ENCODE data around the gene SERPINB13. TPM values are rescaled to one million over a fixed set of nuclear protein-coding genes. Genes with fewer than 3 reads are reported as not detected.

SERPINB13 gene
- total and polyA plus RNA-seq, 9 of the 15 experiments (the other 6 are each of a cell fraction or from before 2014, with no cell fraction given): not detected

DNA sequence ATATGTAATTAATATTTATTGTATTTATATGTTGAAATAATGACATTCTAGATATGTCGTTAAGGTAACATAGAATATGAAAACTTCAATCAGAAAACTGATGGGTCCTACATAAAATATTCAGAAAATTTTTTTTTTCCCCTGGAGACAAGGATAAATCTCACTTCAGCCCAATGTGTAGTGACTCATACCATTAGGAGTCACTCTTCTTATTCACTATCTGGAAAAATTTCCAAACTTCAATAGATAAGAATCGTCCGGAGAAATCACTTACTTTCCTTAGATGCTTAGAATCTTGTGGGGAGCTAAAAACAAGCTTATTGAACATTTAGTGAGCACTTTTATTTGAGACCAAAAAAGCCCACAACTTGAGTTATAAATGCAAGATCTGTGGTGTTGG lies 4.6 kb downstream of the SERPINB13 start:
- FAIRE-seq: no peak
- intact Hi-C loops (cut with micrococcal nuclease): no loop called here
- DNase-seq (ENCODE audit: extremely low read depth in 1 of 4, low spot score in 3 of 4): no peak
- no peaks in the 10 kb centered on the region for H3K27me3 ChIP-seq (ENCODE audit: control insufficient read depth in 2 of 2, insufficient read depth in 2 of 2, low read length in 2 of 2)
- ChIA-PET CTCF (ENCODE audit: low intra/inter-chr PET ratio) (no interaction called here), POLR2A (interaction anchor here (1.1 kb wide), 1 partner anchor 12 kb away, joined by 3 read pairs; no protein-coding TSS in a partner anchor)
- no peak overlapping the region for H2AFZ ChIP-seq (ENCODE audit: low read depth, low read length)
- no peaks in the 10 kb centered on the region for H3K4me1 ChIP-seq (replicated peaks in 1 of 2; ENCODE audit: control insufficient read depth in 2 of 2, insufficient read depth in 2 of 2, low read length in 2 of 2)
- no peak overlapping the region for H3K27ac ChIP-seq (ENCODE audit: extremely low read depth, low read depth, low read length)
- in situ Hi-C loops (cut with MboI): no loop called here
- H3K9me1 ChIP-seq (ENCODE audit: control insufficient read depth, insufficient read depth, low read length): no peaks in the 10 kb centered on the region
- no peak overlapping the region for H3K9ac ChIP-seq (ENCODE audit: insufficient read depth in 1 of 2, low read depth in 2 of 2, low read length in 2 of 2)
- no peaks in the 10 kb centered on the region for H3K9me3 ChIP-seq (replicated peaks; ENCODE audit: control insufficient read depth, insufficient read depth, low read depth, low read length)
- no peaks in the 10 kb centered on the region for H3K79me2 ChIP-seq (ENCODE audit: control insufficient read depth, insufficient read depth, low read length)
- BruUV-seq (replicated peaks): no TSS peak
- no peaks in the 10 kb centered on the region for H4K20me1 ChIP-seq (replicated peaks; ENCODE audit: control insufficient read depth, insufficient read depth, low read length)
- TF ChIP-seq ZNF224 (CRISPR knock-in tag; IDR thresholded peaks at IDR 0.05) (no peak), GABPA (tag; conservative IDR thresholded peaks at IDR 0.05; ENCODE audit: low read depth) (no peak), RBFOX2 (IDR thresholded peaks at IDR 0.05; ENCODE audit: low read depth, low read length) (no peak), SMARCA4 (IDR thresholded peaks at IDR 0.05) (no peak), TAL1 (IDR thresholded peaks at IDR 0.05) (no peak), PCBP1 (IDR thresholded peaks at IDR 0.05; ENCODE audit: low read depth, low read length, poor library complexity, severe bottlenecking) (no peak), WHSC1 (IDR thresholded peaks at IDR 0.05; ENCODE audit: low read length) (no peak)
- TF ChIP-seq, protein P1, sequence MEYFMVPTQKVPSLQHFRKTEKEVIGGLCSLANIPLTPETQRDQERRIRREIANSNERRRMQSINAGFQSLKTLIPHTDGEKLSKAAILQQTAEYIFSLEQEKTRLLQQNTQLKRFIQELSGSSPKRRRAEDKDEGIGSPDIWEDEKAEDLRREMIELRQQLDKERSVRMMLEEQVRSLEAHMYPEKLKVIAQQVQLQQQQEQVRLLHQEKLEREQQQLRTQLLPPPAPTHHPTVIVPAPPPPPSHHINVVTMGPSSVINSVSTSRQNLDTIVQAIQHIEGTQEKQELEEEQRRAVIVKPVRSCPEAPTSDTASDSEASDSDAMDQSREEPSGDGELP (CRISPR knock-in tag; IDR thresholded peaks at IDR 0.05; ENCODE audit: borderline replicate concordance): no peak
- H3K36me3 ChIP-seq (ENCODE audit: control insufficient read depth, insufficient read depth, low read length): no peaks in the 10 kb centered on the region
- ATAC-seq: no peak
- H3K4me3 ChIP-seq: no peak overlapping the region
- 2% methylated on average over 3 of the region's 3 CpGs for WGBS (ENCODE audit: insufficient coverage, low coverage, missing lambda C conversion rate)
- no peak overlapping the region for H3K4me2 ChIP-seq (ENCODE audit: insufficient read depth, low read length)

All from K562 (cell line).